ACHN (cell line): ENCODE data around the gene THSD4.
A peak's percentile ranks its signal among the peaks of the same experiment; 100 is the strongest.

Source experiments
- DNase-seq: peaks from one replicate; pipeline ENCODE4 v3.0.0-alpha.2; 2015
- in situ Hi-C: cut with HindIII; loops from 2 replicates; pipeline ENCODE4 v1.10.0; 2017; ENCODE audit warnings: low sequenced_read_pairs, low pct_ligation_motif_present, low pct_unique_long_range_greater_than_20kb

Gene THSD4

DNA sequence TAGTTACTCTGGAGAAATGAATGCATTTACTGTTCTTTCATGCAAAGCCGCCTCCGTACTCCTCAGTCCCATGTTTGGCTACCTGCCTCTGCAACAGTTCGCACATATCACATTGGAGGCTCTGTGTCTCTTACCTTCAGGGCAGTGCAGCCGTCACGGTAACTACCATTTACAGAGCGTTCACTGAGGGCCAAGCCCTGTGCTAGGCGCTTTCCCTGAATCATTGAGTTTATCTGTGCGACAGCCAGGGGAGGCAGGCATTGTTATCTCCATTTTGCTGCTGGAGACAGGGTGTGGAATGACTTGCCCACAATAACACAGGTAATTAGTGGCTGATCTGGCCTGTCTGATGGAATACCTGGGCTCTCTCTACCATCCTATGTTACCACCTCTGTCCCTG, 115.0 kb downstream of the THSD4 start:
- no peak for DNase-seq
- in situ Hi-C loops: no loop called here

DNA sequence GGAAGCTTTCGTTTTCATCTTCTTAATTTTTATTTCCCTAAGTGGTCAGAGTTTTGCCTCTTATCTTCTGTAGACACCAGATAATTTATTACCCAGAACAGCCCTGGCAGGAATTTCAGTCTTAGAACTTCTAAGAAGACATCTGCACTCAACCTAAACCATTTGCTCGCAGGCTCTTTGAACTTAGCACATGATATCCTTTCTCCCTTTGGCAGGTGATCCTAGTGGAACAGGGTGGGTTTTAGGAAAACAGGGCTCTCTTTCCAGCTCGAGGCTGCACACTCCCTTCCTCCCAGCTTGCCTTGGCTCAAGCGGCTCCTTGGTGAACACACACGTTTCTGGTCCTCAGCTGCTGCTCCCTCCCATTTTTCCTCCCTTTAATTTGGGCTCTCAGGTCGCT, 116.5 kb downstream of the THSD4 start:
- in situ Hi-C loops: no loop called here

GRCh38 chr15:71232411-71232810, 117.1 kb downstream of the THSD4 start:
- DNase-seq: no peak
- in situ Hi-C loops: no loop called here

More for the DNA sequence above, 116.5 kb downstream of the THSD4 start:
- DNase-seq: no peak

DNA sequence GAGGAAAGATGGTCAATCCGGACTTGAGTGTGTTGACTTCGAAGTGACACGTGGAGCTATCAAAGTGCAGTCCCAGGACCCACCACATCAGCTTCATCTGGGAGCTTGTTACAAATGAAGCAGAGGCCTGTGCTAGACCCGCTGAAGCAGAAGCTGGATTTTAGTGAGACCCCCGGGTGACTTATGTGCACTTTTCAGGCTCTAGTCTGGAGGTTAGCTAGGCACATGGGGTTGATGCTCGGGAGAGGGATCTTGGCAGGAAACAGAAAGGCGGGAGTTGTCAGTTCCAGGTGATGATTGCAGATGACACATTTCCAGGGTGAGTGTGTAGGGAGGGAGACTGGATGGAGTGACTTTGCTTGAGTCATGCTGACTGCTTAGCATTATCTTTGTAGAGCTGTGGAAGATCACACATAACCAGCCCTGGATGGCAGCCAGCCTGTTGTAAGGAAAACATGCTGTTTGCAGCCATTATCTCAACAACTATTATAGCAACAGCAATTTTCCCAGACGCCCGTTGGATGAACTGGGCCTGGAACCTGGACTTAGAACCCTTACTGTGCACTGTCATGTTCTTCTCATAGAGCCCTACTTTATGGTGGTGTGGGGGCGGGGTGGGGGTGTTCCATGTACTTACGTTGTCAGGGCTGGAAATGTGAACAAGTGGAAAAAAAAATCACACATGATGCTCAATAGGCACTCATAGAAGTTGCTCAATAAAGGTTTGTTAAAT, 122.4 kb downstream of the THSD4 start:
- peak; percentile 66 for DNase-seq
- in situ Hi-C loops: no loop called here

GRCh38 chr15:71238926-71239325, 123.7 kb downstream of the THSD4 start:
- in situ Hi-C loops: no loop called here
- DNase-seq: no peak

DNA sequence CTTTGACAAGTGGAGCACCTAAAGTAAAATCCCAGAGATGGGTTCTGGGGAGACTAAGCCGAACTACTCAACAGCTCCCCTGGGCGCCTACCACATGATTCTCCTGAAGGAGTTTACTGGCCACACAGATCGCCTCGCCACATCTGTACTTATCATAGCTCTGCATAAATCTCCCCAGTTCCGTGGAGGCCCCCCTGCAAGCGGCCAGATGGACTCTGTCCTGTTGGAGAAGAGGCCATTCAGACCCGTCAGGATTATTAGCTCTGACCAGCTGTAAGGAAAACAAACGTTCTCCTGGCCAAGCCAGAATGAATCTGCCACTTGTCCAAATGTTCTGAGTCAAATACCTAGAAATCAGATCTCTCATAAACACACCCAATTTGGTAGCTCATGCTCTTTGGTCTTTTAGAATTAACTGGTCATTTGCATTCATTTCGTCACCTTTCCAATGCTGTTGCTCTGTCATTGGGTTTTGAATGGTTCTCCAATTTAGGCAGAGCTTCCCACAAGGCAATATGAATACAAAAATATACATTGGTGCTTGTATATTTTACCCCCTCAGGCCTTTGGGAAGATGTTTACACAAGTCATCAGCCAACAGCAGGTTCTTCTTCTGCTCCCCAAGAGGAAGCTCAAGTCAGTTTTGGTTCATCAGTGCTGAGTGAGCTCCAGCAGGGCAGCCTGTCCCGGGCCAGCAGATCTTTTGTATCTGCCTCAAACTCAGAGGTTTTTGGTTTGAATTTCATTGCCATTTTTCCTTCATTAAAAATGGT, 124.5 kb downstream of the THSD4 start:
- in situ Hi-C loops: no loop called here
- DNase-seq: no peak

DNA sequence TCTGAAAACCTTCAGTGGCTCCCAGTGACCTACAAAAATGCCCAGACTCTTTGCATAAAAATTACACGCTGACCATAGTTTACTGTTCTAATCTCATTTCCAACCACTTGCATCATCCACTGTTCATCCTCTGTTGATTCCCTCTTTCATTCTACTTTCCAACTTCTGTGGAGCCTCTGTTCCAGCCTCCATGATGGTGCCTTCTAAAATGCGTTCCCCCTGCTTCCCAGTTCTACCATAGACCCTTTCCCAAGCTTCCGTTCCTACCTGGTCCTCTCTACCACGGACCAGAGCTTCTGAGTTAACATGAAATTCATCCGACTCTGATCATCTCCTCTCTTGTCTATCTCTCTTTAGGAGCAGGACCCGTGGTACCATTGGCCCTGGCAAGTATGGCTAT, 127.0 kb downstream of the THSD4 start:
- no peak for DNase-seq
- in situ Hi-C loops: no loop called here

- in situ Hi-C loops: no loop called here
- no peak for DNase-seq
These were observed 129.0 kb downstream of the THSD4 start for GRCh38 chr15:71244250-71244649.

- in situ Hi-C loops: no loop called here
- no peak for DNase-seq
These were observed 130.3 kb downstream of the THSD4 start for GRCh38 chr15:71245588-71245987.

GRCh38 chr15:71248386-71248785, 133.1 kb downstream of the THSD4 start:
- in situ Hi-C loops: no loop called here
- DNase-seq: no peak

GRCh38 chr15:71249986-71250385, 134.7 kb downstream of the THSD4 start:
- in situ Hi-C loops: no loop called here
- DNase-seq: no peak

DNA sequence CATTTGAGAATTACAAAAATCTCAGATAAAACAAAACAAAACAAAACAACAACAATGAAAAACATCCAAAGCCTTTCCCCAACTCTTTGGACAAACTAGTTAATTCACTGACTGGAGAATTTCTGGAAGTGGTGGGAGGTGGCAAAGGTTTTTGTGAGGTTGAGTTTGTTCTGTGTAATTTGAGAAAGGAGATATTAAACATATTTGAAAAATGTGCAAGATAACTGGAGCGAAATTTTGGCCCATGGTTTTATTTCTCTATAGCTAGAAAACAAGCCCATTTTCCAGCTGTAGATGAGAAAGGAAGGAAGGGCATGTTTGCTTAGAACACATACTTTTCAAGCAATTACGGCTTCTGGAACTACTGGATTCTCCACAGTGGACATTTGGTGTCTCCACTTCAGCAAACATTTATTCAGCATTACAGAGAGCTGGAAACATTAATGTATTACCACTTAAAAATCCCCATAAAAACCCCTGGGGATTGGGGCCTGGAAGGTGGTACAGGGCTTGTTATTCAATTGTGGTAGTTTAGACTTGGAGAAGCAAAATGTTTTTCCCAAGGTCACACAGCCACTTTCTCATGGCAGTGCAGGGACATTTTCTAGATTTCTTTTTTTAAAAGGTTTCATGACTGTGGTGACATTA, 135.8 kb downstream of the THSD4 start:
- in situ Hi-C loops: no loop called here
- no peak for DNase-seq

DNA sequence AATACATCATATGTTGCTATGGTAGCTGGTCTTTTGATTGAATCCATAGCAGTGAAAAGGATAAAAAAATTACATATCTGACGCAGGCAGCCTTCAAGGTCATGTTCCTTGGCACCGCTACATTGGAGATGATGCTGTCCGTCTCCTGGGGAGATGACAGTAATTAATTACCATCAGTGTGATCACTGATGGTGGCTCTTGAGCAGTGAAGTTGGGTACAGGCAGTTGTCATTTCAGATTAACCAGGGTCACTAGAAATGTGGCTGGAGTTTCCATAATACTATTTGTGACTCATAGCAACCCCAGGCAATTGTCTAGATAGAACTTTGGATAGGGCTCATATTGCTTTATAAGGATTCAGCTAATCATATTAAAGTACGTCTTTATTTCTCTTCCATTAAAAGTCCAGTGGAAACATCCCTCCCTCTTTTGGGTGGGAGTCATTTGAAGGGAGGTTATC, 136.3 kb downstream of the THSD4 start:
- DNase-seq: no peak
- in situ Hi-C loops: no loop called here

- in situ Hi-C loops: no loop called here
- no peak for DNase-seq
These were observed 136.9 kb downstream of the THSD4 start for GRCh38 chr15:71252044-71252739.

GRCh38 chr15:71252740-71253047, 137.4 kb downstream of the THSD4 start:
- in situ Hi-C loops: no loop called here

DNA sequence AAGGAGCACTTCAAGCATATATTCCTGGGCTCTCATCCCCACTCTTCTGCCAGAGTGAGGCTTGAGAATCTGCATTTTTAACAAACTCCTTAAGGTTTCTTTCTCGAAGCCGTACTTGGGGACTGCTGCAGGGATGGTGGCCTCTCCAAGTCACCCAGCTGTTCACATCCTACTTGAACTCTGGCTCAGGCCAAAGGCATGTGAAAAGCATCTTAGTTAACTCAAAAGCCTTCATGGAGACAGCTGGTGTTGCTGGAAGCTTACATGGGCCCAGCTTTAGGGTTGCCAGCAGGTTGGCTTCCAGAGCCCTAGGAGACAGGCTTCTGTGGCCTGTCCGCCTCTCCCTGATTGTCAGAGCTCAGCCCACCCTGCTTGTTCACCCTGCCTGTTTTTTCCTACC, 139.2 kb downstream of the THSD4 start:
- DNase-seq: no peak
- in situ Hi-C loops: no loop called here

More at GRCh38 chr15:71252740-71253047, 137.4 kb downstream of the THSD4 start:
- no peak for DNase-seq

GRCh38 chr15:71256934-71257664, 141.8 kb downstream of the THSD4 start:
- DNase-seq: no peak
- in situ Hi-C loops: no loop called here

DNA sequence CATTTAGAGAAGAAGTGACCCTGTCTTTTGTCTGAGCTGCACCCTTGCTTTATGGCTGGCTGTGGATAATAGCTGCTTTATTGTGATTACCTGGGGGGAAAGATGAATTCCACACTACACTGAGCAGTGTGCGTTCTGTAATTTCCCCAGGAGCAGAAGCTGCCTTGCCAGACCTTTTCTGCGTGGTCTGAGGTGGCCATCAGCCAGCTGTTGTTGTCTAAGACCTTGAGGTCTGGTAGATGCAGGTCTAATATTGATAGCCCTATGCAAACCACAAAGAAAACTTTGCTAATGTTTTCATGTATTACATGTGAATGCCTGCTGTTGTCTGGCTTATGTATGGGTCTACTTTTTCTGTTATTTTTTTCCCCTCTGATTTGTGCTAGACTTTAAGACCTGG, 144.6 kb downstream of the THSD4 start:
- DNase-seq: no peak
- in situ Hi-C loops: no loop called here
